ENCODE results near the gene C8B. TPM values are rescaled to one million over a fixed set of nuclear protein-coding genes. Genes with fewer than 3 reads are reported as not detected.

Gene C8B
- total RNA-seq, 4 donors from 2014 or later = not detected

DNA sequence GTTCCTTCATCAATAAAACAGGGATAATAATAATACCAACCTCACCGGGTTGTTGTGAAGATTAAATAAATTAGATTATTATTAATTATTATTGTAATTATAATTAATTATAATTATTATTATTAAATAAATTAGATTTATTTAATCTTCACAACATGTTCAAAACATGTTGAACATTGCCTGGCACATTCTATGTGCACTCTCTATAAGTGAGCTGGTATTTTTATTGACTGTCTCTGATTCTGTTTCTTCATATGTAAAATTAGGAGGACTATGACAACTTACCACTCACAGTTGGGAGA lies 834 bp upstream of the C8B start:
- WGBS, 2 donors = 92 to 96% methylated on average over 1 of the region's 1 CpG

DNA sequence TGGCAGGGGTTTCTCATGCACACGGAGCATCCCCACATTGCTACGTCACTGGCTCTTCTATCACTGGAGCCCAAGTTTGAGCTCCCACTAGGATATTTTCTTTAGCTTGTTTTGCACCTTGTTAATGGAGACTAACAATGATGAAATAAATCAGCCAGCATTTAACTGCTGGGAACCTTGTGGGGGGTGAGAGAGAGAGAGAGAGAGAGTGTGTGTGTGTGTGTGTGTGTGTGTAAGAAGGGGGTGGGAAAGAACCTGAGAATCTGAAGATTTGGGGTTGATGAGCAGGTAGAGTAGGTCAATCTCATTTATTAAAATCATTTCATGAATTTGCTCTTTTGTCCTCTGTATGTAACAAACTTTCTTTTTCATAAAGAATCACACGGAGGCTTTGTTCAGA lies 624 bp downstream of the C8B start:
- 63 to 74% methylated on average over 3 of the region's 3 CpGs for WGBS, 2 donors
- no peak overlapping the region for H3K4me3 ChIP-seq
- H3K36me3 ChIP-seq = no peaks in the 10 kb centered on the region
- no peaks in the 10 kb centered on the region for H3K27me3 ChIP-seq
- H3K9me3 ChIP-seq = peaks cover 0 to 10% (median 0%) of the 10 kb centered on the region in 4 donors
- DNase-seq (ENCODE audit: low spot score in 2 of 2) = no peak
- H3K27ac ChIP-seq = no peak overlapping the region
- no peaks in the 10 kb centered on the region for H3K4me1 ChIP-seq
- TF ChIP-seq, protein P1, sequence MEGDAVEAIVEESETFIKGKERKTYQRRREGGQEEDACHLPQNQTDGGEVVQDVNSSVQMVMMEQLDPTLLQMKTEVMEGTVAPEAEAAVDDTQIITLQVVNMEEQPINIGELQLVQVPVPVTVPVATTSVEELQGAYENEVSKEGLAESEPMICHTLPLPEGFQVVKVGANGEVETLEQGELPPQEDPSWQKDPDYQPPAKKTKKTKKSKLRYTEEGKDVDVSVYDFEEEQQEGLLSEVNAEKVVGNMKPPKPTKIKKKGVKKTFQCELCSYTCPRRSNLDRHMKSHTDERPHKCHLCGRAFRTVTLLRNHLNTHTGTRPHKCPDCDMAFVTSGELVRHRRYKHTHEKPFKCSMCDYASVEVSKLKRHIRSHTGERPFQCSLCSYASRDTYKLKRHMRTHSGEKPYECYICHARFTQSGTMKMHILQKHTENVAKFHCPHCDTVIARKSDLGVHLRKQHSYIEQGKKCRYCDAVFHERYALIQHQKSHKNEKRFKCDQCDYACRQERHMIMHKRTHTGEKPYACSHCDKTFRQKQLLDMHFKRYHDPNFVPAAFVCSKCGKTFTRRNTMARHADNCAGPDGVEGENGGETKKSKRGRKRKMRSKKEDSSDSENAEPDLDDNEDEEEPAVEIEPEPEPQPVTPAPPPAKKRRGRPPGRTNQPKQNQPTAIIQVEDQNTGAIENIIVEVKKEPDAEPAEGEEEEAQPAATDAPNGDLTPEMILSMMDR (IDR thresholded peaks at IDR 0.05) = no peak
- TF ChIP-seq EP300 (IDR thresholded peaks at IDR 0.05) = no peak
- TF ChIP-seq POLR2A (IDR thresholded peaks at IDR 0.05) = no peak

More for the DNA sequence above, 834 bp upstream of the C8B start:
- Histone ChIP-seq H3K27me3 (no peaks in the 10 kb centered on the region), H3K9me3 (peaks cover 0 to 12% (median 0%) of the 10 kb centered on the region in 4 donors), H3K36me3 (no peaks in the 10 kb centered on the region), H3K27ac (no peak overlapping the region), H3K4me1 (no peaks in the 10 kb centered on the region), H3K4me3 (no peak overlapping the region)
- no peak for TF ChIP-seq POLR2A (IDR thresholded peaks at IDR 0.05)
- DNase-seq (ENCODE audit: low spot score in 2 of 2) = no peak

DNA sequence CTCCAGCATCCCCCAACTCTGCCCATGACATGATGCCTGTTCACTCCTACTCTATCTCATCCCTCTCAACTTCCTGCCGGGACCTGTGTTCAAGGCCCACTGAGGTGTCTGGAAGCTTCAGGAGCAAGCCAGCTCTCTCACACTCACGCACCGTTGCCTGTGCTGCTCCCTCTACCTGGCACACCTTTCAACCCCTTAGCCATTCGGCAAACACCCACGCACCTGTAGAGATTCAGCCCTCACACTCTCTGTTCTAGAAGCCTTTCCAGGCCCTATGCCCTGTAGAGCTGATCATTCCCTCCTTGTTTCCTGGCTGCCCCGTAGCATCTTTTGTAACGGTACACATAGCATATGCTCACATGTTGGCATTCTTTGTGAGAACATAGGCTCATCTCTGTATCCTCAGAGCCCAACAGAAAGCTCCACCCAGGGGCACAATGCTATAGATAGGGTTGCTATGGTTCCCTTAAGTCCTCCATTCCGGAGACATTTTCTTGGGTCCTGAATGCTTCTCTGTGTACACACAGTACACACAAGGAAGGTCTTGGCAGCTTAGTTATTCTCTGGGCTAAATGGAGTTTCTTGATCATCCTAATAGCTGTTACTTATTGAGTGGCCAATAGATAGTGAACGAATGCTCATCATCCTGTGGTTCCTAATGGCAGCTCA lies 1.3 kb downstream of the C8B start:
- Histone ChIP-seq H3K36me3 (no peaks in the 10 kb centered on the region), H3K27me3 (no peaks in the 10 kb centered on the region)

DNA sequence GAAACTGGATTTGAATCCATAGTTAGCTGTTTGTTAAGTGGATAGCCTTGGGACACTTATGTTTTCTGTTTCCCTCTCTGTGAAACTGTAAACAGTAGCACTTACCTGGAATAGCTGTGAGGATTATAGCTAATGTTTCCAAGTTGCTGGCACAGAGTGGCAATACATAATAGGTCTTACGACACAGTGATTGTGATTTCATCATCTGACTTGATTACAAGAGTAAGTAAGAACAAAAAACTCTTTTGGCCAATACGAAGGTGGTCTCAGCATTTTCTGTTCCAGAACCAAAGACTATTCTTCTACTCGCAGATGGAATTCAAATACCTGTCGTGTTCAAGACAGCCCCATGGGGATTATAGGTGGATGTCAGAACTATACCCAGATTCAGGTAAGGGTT lies 2.1 kb downstream of the C8B start:
- TF ChIP-seq POLR2A (IDR thresholded peaks at IDR 0.05) (no peak), EP300 (IDR thresholded peaks at IDR 0.05) (no peak)
- TF ChIP-seq, protein P1 (IDR thresholded peaks at IDR 0.05) = no peak
- Histone ChIP-seq H3K27me3 (no peaks in the 10 kb centered on the region), H3K27ac (no peak overlapping the region), H3K4me3 (no peak overlapping the region), H3K9me3 (peaks cover 0 to 2% (median 0%) of the 10 kb centered on the region in 4 donors), H3K36me3 (no peaks in the 10 kb centered on the region), H3K4me1 (no peaks in the 10 kb centered on the region)
- 85 to 91% methylated on average over 4 of the region's 4 CpGs for WGBS, 2 donors
- DNase-seq (ENCODE audit: low spot score in 2 of 2) = no peak

More for the DNA sequence above, 1.3 kb downstream of the C8B start:
- TF ChIP-seq EP300 (IDR thresholded peaks at IDR 0.05) (no peak), POLR2A (IDR thresholded peaks at IDR 0.05) (no peak)
- TF ChIP-seq, protein P1 (IDR thresholded peaks at IDR 0.05) = no peak
- 85 to 86% methylated on average over 9 of the region's 9 CpGs for WGBS, 2 donors
- peaks cover 0 to 10% (median 0%) of the 10 kb centered on the region in 4 donors for H3K9me3 ChIP-seq
- no peak for DNase-seq (ENCODE audit: low spot score in 2 of 2)
- H3K4me1 ChIP-seq = no peaks in the 10 kb centered on the region
- H3K27ac ChIP-seq = no peak overlapping the region
- H3K4me3 ChIP-seq = no peak overlapping the region

DNA sequence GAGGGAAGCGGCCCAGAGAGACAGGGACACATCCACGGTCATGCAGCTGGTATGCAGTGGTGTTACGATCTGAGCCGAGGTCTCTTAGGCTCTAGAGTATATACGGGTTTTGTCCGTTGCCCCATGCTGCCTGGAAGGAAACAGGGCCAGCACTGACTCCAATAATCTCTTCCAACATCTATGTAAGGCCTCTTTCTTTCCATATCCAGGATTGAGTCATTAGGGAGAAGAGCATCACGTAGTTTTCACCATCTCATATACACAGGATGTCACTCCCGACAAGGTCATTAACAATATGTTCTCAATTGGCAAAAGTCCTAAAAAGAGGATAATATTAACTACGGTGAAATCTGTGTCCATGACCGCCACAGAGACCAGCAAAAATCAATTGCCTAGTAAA lies 4.4 kb downstream of the C8B start:
- H3K27ac ChIP-seq = no peak overlapping the region
- H3K4me3 ChIP-seq = no peak overlapping the region
- no peaks in the 10 kb centered on the region for H3K36me3 ChIP-seq
- TF ChIP-seq EP300 (IDR thresholded peaks at IDR 0.05) = no peak
- no peak for TF ChIP-seq POLR2A (IDR thresholded peaks at IDR 0.05)
- TF ChIP-seq, protein P1 (IDR thresholded peaks at IDR 0.05) = no peak
- no peaks in the 10 kb centered on the region for H3K4me1 ChIP-seq
- DNase-seq (ENCODE audit: low spot score in 2 of 2) = no peak
- H3K27me3 ChIP-seq = no peaks in the 10 kb centered on the region
- no peaks in the 10 kb centered on the region for H3K9me3 ChIP-seq
- 75 to 80% methylated on average over 10 of the region's 10 CpGs for WGBS, 2 donors

All from tibial nerve (tissue), 4 donors.